MCF 10A (cell line): ENCODE measurements around the gene CDH15. TPM values are rescaled to one million over a fixed set of nuclear protein-coding genes. Genes with fewer than 3 reads are reported as not detected.
"Not testable (repeated sequence)": the region's sequence is repeated elsewhere in the genome, so short reads cannot be mapped to it uniquely, and the experiment has no call there.

Experiments used
- BruUV-seq: library from RNA; stranded (reverse); fragments of 400-500 nt; replicated peaks from 2 replicates; lab custom pipeline; 2021; lab: Mats Ljungman, UMichigan
- CTCF ChIA-PET: fragments of 300-600 bp; sonication (Branson Sonifier 250); formaldehyde crosslinking; extraction: SDS; loops from one replicate; lab custom pipeline; 2021; ENCODE audit warnings: antibody characterized with exemption, inconsistent platforms; lab: Yijun Ruan, JAX
- POLR2A ChIA-PET: fragments of 300-600, 350-650 bp; sonication (Branson Sonifier 250); formaldehyde crosslinking; extraction: SDS; loops from one replicate; lab custom pipeline; 2020; ENCODE audit warnings: antibody characterized with exemption, inconsistent platforms; lab: Yijun Ruan, JAX
- DNase-seq: peaks from one replicate; pipeline ENCODE4 v3.0.0-alpha.2; 2018; ENCODE audit not compliant: unreplicated experiment
- H3K27ac Mint-ChIP-seq: one replicate; pipeline ENCODE4 v1.8.0; 2022; ENCODE audit warnings: mild to moderate bottlenecking, low read depth, mixed read lengths; ENCODE audit not compliant: unreplicated experiment
- H3K27me3 Mint-ChIP-seq: one replicate; pipeline ENCODE4 v1.8.0; 2022; ENCODE audit warnings: mixed read lengths; ENCODE audit not compliant: insufficient read depth, unreplicated experiment
- H3K36me3 Mint-ChIP-seq: one replicate; pipeline ENCODE4 v1.8.0; 2022; ENCODE audit warnings: mild to moderate bottlenecking, moderate library complexity, mixed read lengths; ENCODE audit not compliant: insufficient read depth, unreplicated experiment
- H3K4me1 Mint-ChIP-seq: one replicate; pipeline ENCODE4 v1.8.0; 2022; ENCODE audit warnings: mixed read lengths; ENCODE audit not compliant: insufficient read depth, unreplicated experiment
- H3K4me3 Mint-ChIP-seq: one replicate; pipeline ENCODE4 v1.8.0; 2022; ENCODE audit warnings: mild to moderate bottlenecking, moderate library complexity, mixed read lengths; ENCODE audit not compliant: unreplicated experiment
- H3K9me3 Mint-ChIP-seq: one replicate; pipeline ENCODE4 v1.8.0; 2022; ENCODE audit warnings: mixed read lengths; ENCODE audit not compliant: unreplicated experiment
- intact Hi-C: fragments of 100-400 bp; cut with micrococcal nuclease; formaldehyde crosslinking; loops from 2 replicates; pipeline ENCODE4 v1.14.1; 2022
- total RNA-seq: library from RNA; stranded (reverse); gene quantifications from 2 replicates; pipeline ENCODE4 v1.2.3, GENCODE V29; 2022
- TF ChIP-seq, protein P1 (sequence below): fragments of 200-600 bp; IDR thresholded peaks from one replicate; pipeline ENCODE4 v1.8.0; 2022; ENCODE audit warnings: antibody characterized with exemption, mild to moderate bottlenecking; ENCODE audit not compliant: unreplicated experiment

CDH15 gene
- total RNA-seq, 1 experiment from 2014 or later, result not detected

DNA sequence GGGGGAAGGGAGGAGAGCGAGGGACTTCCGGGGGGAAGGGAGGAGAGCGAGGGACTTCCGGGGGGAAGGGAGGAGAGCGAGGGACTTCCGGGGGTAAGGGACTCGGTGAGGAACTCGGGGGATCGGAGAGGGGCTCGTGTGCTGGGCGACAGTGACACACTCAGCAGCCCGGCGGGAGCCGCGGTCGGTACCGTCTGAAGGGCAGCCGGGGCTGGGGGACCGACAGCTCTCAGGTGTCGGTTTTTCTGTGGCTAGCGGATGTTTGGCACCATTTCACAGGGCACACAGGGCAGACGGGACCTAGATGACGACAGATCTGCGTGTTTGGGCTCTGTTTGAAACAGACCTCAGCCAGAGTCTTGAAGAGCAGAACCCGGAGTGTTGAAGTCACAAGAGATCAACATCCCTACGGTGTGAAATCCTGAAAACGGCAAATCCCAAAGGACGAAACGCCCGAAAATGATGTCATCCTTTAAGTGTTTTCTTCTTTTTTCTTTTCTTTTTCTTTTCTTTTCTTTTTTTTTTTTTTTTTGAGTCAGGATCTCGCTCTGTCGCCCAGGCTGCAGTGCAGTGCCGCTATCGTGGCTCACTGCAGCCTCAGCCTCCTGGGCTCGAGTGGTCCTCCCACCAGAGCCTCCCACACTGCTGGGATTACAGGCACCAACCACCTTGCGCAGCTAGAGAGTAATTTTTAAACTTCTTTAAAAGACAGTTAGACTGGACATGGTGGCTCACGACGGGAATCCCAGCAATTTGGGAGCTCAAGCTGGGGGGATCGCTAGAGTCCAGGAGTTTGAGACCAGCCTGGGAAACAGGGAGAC lies 69.8 kb downstream of the CDH15 start:
- peak; percentile 69 for DNase-seq
- Mint-ChIP-seq H3K9me3 (no peaks in the 10 kb centered on the region), H3K4me1 (no peaks in the 10 kb centered on the region), H3K27me3 (no peaks in the 10 kb centered on the region), H3K4me3 (peak overlapping the region; percentile 94), H3K27ac (peak overlapping the region; percentile 95), H3K36me3 (peaks cover 10% of the 10 kb centered on the region)
- ChIA-PET CTCF (interaction anchor here (0.8 to 1.9 kb wide), 3 partner anchors 10 to 36 kb away, joined by 3 to 6 read pairs (median 3); no protein-coding TSS in a partner anchor), POLR2A (interaction anchor here (0.6 to 2.0 kb wide), 7 partner anchors 11 to 268 kb away, joined by 3 to 10 read pairs (median 5); partner anchors contain the start of genes SPG7 and ZNF778)
- TSS peak; percentile 94 for BruUV-seq
- TF ChIP-seq, protein P1, sequence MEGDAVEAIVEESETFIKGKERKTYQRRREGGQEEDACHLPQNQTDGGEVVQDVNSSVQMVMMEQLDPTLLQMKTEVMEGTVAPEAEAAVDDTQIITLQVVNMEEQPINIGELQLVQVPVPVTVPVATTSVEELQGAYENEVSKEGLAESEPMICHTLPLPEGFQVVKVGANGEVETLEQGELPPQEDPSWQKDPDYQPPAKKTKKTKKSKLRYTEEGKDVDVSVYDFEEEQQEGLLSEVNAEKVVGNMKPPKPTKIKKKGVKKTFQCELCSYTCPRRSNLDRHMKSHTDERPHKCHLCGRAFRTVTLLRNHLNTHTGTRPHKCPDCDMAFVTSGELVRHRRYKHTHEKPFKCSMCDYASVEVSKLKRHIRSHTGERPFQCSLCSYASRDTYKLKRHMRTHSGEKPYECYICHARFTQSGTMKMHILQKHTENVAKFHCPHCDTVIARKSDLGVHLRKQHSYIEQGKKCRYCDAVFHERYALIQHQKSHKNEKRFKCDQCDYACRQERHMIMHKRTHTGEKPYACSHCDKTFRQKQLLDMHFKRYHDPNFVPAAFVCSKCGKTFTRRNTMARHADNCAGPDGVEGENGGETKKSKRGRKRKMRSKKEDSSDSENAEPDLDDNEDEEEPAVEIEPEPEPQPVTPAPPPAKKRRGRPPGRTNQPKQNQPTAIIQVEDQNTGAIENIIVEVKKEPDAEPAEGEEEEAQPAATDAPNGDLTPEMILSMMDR, result no peak
- intact Hi-C loops, result loop anchor here (2.0 kb wide), 1 partner anchor 267 kb away; the partner anchor contains the start of gene SPG7

DNA sequence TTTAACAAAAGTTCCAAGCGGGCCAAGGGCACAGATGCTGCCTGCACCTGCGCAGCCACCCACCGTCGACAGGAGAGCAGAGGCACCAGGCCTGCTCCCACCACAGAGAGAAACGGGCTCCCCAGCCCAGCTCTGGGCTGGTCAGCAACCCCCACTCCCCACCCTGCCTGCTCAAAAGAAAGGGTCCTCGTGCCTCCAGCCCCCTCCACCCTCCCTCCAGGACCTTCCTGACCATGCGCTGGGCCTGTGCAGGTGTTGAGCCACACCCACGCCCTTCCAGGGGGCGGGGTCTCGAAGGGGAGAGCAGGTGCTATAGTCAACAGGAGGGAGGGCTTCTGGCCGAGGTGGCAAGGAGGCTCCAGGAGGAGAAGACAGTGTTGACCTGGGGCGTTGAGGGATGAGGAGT lies 71.2 kb downstream of the CDH15 start:
- H3K27ac Mint-ChIP-seq, result no peak overlapping the region

DNA sequence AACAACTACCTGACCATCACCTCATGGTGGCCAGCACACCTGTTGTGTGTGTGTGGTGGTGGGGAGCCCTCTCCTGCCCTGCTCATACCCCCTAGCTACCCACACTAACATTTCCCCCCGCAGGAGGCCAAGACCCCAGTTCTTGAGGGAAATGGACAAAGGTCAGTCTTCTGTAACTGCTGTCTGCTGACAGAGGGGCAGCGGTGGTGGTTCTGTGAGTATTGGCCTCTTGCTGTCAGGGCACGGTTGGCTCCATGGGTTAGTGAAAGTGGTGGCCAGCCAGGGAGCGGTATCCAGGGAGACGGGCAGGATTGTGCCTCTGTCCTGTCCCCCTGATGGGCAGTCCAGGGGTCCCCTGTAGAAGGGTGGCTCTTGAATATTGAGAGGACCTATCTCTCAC lies 72.1 kb downstream of the CDH15 start:
- ChIA-PET CTCF (interaction anchor here (0.7 kb wide), 1 partner anchor 14 kb away, joined by 3 read pairs; no protein-coding TSS in a partner anchor), POLR2A (no interaction called here)
- peaks cover 11% of the 10 kb centered on the region for H3K36me3 Mint-ChIP-seq
- TF ChIP-seq, protein P1, result no peak
- intact Hi-C loops, result no loop called here
- no TSS peak for BruUV-seq
- no peaks in the 10 kb centered on the region for H3K9me3 Mint-ChIP-seq
- H3K27me3 Mint-ChIP-seq, result no peaks in the 10 kb centered on the region
- H3K27ac Mint-ChIP-seq, result no peak overlapping the region
- no peak for DNase-seq
- H3K4me1 Mint-ChIP-seq, result no peaks in the 10 kb centered on the region
- no peak overlapping the region for H3K4me3 Mint-ChIP-seq

More for the DNA sequence above, 71.2 kb downstream of the CDH15 start:
- H3K4me1 Mint-ChIP-seq, result no peaks in the 10 kb centered on the region
- BruUV-seq, result no TSS peak
- H3K4me3 Mint-ChIP-seq, result no peak overlapping the region
- H3K36me3 Mint-ChIP-seq, result peaks cover 11% of the 10 kb centered on the region
- ChIA-PET POLR2A (interaction anchor here (0.6 to 0.7 kb wide), 2 partner anchors 203 to 430 kb away, joined by 3 read pairs; no protein-coding TSS in a partner anchor), CTCF (interaction anchor here (0.6 kb wide), 1 partner anchor 234 kb away, joined by 4 read pairs; no protein-coding TSS in a partner anchor)
- intact Hi-C loops, result no loop called here
- H3K9me3 Mint-ChIP-seq, result no peaks in the 10 kb centered on the region
- DNase-seq, result no peak
- no peaks in the 10 kb centered on the region for H3K27me3 Mint-ChIP-seq
- TF ChIP-seq, protein P1, result no peak

DNA sequence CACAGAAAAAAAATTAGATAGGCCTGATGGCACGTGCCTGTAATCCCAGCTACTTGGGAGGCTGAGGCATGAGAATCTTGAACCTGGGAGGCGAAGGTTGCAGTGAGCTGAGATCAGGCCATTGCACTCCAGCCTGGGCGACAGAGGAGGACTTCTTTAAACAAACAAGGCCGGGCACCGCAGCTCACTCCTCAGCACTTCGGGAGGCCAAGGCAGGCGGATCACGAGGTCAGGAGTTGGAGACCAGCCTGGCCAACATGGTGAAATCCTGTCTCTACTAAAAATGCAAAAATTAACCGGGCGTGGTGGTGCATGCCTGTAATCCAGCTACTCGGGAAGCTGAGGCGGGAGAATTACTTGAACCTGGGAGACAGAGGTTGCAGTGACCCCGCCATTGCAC lies 72.7 kb downstream of the CDH15 start:
- H3K9me3 Mint-ChIP-seq, H3K27ac Mint-ChIP-seq, CTCF ChIA-PET, POLR2A ChIA-PET, H3K4me3 Mint-ChIP-seq, intact Hi-C loops, BruUV-seq, H3K4me1 Mint-ChIP-seq, H3K27me3 Mint-ChIP-seq, DNase-seq: not testable (repeated sequence)
- peaks cover 11% of the 10 kb centered on the region for H3K36me3 Mint-ChIP-seq
